NK-92 (cell line): ENCODE measurements around the gene FAM120A.

ENCODE experiments used
- DNase-seq: peaks from one replicate; lab custom pipeline; 2025; ENCODE audit not compliant: unreplicated experiment; lab: John Stamatoyannopoulos, UW

Gene FAM120A

DNA sequence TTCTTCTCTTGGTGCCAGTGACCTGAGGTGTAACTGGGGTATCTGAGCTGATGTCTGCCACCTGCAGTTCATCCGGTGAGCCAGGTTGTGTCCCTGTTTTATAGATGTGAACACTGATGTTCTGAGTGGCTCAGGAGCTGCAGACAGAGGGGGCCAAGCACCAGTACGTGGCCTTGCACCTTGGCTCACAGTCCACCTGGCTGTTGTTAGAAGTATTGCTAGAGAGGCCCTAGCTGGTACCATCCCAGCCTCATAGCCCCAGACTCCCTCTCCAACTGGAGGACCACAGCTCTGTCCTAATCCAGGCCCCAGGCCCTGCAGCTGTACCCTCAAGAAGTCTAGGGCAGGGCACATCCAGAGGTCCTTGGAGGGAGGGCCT, 141.1 kb downstream of the FAM120A start:
- no peak for DNase-seq

DNA sequence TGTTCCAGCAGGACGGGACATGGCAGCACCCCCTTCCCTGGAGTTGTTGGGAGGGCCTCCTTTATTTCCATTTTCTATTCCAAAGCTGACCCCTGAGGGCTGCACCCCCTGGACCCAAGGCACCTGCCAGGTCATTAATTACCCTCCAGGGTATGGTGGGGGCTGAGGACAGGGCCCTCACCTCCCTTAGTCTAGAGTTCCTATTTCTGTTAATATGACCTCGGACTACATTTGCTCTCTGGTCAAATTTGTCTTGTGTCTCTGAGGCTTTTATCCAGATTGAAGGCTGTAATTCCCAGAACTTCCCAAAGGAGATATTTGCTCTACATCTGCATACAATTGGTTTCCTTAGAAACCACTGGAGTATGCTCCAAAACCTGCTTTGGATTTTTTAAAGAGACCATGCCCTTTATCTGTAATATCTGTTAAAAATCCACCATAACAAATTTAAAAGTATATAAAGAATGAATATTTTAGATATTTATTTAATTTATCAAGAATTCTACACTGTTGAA, 141.7 kb downstream of the FAM120A start:
- no peak for DNase-seq

DNA sequence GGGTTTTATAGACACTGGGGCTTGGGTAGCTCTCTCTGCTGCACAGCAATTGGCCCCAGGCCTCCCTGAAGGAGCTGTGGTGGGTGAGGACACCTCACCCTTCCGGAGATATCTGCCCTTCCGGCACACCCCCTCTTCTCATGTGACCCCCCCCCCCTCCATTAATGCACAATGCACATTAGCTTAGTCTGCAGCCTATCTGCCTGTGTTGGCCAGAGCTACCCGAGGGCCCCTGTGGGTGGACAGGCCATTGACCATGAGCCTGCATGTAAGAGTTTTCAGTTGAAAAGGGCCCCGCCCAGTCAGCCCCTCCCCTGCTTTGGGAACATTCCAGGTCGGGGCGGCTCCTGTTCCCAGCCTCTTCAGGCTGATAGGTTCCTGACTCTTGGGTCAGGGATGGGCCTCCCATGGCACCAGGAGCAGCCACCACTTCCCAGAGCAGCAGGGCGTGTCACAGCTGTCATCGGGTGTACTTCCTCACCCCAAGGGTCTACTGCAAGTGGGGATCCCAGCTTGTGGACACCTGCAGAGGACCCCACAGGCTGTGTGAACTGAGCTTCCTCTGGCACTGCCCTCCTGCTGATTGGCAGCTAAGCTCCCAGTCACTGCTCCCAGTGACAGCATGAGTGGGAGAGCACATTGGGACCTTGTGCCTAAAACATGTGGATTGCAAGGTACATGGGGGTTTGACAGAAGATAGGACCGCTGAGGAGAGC, 142.7 kb downstream of the FAM120A start:
- no peak for DNase-seq

DNA sequence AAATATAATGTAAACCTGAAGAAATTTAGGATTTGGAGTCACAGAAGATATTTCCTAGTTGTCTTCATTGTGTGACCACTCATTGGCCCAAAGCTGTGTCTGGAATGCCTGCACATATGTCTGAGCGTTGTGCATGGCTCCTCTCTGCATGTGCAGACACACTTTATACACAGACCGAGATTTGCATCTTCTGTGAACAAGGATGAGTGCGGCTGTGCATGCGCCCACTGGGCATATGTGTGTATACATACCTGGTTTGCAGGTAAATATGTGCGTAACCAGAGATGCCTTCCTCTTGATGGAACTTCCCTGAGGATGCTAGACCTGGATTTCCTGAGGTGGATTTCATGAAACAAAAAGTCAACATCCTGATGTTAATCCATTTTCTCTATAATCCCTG, 144.0 kb downstream of the FAM120A start:
- DNase-seq, result no peak

DNA sequence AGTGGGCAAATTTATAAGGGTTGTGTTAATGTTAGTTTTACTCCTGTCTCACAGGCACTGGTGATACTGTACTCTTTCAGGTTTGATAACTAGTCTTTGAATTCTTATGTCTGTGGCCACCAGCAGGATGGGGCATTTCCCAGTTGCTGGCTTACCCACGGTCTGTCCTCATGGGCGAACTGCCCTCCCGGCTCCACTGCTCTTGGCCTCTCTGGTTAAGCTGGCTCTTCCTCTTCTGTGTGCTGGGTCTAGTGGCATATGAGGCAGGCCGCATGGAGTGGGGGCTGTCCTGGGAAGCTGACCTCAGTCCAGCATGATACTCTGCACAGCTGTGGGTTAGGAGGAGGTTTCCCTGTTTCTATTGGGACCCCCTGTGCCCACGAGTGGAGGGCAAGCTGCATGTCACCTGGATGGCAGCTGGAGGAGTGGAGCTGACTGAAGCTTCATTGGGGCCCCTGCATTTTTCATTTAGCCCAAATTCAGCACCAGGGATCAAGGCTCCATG, 144.4 kb downstream of the FAM120A start:
- DNase-seq, result no peak

DNA sequence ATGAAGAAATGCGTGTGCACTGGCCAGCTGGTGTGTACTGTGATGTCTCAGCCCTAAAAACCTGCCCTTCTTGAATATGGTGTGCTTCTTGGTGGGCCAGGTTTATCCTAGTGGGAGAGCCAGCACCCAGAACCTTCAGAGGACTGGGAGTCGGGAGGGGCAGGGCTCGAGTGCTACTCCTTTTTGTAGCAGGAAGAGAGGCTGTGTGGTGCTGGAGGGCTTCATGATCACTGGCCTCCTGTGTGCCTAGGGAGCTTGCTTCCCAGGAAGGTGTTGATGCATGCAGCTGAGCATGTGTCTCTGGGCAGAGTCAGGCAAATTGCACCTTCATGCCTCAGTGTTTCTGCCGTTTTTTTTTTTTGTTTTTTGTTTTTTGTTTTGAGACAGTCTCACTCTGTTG, 144.9 kb downstream of the FAM120A start:
- DNase-seq, result no peak

DNA sequence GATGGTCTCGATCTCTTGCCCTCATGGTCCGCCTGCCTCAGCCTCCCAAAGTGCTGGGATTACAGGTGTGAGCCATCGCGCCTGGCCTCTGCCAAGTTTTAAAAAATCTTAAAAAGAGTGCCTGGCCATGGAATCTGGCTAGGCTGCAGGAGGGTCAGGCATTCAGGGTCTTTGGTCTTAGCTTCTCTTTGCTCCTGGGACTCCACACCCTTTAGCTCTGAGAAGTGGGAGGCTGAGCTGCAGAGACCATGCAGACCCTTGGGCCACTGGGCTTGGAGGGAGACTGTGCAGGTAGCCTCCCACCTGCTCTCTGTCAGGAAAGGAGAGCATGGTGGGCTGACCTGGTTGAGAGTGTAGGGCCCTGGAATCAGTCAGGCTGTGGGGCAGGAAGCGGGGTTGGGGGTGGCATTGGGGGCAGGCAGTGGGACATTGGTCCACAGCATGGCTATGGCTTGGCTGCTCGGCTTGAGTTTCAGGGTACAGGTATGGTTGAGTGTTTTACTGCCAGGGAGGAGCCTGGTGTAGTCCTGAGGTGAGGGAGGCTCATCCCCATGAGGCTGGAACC, 145.7 kb downstream of the FAM120A start:
- no peak for DNase-seq

DNA sequence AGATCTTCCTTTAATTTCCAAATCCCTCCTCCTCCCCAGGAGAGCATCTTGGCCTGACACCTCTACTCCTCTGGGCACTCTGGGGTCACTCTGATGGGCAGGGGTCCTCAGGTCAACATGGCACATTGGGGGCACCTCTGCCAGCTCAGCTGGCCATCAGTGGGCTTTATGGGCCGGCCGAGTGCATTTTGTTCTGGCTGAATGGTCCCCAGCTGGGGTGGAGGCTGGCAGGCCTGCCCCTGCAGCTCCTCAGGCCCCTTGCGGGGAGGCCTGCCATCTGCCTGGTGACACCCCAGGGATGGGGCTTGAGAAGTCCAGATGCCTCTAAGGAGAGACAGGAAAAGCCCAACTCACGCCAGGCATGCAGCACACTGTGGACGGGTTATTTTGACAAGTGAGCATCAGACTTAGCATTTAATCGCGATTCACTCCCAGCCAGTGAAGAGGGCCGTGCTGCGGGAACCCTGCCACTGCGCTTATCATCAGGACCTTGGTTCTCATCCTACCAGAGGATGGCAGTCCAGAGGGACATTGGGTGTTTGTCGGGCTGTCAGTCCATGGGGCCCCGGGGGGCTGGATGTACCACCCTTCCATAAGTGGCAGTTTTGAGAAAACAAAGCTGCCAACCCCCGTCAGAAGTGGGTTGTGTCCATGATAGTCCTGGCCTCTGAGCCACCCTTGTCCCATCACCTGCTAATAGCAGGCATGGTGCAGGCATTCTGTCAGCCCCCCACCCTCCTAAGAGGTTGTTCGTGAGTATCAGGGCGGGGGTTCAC, 146.6 kb downstream of the FAM120A start:
- no peak for DNase-seq

DNA sequence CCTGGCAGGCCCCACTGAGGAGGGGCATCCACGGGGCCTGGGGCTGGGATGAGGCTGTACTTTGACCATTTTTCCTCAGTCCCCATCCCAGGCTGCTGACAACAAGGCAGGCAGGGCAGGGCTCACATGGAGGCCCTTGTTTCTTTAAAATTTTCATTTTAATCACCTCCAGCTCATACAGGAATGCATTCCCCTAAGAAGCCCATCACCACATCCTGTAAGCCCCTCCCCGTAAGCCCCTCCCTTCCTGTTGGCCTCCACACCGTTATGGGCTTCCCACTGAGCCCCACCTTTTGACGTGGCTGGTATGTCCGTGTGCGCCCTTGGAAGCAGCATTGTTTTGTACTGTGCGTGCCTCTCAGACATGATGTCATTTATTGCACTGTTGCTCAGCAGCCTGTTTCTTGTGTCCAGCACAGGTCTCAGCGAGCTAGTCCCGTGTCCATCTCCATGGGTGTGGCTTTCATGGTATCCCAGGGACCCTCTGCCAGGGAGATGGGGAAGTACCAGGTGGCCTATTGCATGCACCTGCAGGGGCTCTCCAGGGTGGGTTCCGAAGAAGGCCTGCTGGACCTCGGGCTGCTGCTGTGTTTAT, 147.3 kb downstream of the FAM120A start:
- DNase-seq, result no peak

DNA sequence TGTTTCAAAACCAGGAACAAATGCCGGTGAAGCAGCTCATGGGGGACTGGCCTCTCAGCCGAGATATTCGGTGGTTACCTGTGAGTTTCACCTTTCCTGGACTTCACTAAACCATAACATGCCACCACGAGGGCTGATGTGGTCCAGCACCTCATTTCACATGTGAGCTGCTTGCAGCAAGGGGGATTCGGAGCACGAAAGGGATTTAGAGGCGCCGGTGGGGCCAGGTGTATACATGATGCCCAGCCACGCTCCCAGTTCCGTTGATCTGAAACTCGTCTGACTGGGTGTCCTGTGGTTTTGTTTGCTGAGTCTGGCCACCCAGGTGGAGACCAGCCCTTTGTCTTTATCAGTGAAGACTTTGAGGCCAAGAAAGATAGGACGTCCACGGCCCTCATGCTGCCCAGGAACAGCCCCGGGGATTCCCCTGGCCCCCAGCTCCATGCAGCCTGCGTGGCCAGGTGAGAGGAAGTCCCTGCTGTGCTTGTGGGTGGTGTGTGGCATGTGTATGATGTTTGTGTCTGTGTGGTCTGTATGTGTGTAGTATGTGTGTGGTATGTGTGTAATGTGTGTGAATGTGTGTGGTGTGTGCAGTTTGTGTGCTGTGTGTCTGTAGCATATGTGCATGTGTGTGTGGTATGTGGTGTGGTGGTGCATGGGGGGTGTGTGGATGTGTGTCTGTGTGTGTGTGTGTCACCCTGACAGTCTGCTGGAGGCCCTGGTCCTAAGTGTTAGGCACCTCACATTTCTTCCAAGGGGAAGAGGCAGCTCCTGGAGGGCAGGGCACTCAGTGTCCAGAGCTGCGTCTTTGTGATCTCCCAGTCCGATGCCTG, 148.3 kb downstream of the FAM120A start:
- DNase-seq, result no peak

DNA sequence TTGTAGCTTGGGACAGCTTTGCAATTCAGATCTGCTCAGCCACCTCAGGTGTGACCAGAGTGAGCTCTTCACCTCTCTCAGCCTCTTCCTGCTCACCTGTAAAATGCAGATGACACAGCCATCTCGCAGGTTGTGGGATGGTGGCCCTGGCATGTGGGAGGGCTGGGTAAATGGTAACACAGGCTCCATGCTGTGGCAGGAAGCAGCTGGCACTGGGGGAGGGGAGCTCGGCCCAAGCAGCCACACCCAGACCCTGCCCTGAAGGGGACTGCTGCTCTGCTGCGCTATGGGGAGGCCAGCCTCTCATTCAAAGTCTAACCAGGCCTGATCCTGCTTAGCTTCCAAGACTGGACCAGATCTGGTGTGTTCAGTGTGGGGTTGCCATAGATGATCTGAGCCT, 149.0 kb downstream of the FAM120A start:
- no peak for DNase-seq

DNA sequence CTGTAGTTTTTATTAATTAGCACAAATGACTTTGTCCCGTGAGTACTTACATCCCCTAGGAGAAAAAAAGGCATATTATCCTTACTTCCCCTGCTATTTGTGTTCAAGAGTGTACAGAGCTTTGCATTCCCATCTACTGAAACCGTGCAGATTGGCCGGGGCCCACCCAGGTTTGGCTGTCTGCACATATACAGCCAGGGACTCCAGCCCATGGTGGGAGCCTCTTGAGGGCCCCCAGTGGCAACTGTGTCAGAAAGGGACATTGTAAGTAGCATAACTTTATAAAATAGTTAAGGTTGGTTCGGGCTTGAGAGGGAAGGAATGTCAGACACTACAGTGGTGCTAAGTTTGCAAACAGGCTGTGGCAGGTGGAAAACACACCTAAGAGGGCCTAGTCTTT, 149.6 kb downstream of the FAM120A start:
- no peak for DNase-seq

DNA sequence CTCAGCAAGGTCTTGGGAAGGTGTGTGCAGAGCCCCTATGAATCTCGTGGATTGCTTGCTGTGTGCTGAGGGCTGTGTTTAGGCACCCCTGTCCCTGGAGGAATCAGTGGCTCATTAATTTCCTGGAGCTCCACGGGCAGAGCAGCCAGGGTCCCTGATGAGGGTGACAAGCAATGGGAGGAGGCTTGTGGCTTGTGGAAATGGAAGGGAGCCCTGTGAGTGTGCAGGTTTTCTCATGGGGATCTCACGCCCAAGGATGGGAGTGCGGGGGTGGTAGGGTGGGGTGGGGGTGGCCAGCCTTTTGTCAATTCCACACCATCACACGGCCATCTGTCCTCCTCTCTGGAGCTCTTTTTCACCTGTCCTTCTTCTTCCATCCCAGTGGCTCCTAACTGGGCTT, 150.2 kb downstream of the FAM120A start:
- no peak for DNase-seq

DNA sequence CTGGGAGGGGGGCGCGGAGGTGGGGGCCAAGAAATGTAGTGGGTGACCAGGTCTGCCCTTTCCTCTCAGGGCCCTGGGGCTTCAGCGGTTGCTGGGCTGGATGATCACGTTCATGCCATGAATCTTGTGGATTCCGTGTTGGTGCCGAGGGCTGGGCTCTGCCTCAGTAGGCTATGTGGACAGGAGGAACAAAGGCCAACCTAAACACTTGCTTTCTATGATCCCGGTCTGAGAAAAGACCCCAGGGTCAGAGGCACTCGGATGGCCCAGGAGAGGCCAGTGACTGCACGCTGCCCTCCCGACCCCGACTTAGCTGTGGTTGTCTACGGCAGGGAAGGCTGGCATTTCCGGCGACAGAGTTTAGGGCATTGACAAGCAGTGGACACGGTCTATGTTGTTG, 151.5 kb downstream of the FAM120A start:
- no peak for DNase-seq

DNA sequence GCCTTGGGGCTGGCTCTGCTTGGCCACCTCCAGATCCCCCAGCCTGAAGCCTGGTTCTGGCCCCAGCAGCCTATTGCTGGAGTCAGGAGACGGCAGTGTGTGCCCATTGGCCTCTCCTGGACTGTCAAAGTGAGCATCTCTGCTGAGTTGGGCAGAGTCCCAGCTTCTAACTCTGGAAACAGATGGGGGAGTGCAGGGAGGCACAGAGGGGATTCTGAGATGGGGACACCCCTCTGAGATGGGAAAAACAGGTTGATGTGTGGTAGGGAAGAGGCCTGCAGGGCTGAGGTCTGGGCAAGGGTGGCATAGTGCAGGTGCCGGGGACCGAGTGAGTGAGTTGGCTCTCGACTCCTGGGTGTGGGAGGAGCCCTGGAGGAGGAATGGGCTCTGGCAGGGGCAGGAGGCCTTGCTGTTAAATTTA, 152.4 kb downstream of the FAM120A start:
- DNase-seq, result no peak

DNA sequence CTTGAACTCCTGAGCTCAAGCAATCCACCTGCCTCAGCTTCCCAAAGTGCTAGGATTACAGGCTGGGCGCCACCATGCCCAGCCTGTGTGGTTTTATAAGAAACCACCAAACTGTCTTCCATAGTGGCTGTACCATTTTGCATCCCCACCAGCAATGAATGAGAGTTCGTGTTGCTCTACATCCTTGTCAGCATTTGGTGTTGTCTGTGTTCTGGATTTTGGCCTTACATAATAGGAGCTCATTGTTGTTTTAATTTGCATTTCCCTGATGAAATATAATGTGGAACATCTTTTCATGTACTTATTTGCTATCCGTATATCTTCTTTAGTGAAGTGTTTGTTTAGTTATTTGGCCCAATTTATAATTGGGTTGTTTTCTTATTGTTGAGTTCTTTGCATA, 154.7 kb downstream of the FAM120A start:
- no peak for DNase-seq

DNA sequence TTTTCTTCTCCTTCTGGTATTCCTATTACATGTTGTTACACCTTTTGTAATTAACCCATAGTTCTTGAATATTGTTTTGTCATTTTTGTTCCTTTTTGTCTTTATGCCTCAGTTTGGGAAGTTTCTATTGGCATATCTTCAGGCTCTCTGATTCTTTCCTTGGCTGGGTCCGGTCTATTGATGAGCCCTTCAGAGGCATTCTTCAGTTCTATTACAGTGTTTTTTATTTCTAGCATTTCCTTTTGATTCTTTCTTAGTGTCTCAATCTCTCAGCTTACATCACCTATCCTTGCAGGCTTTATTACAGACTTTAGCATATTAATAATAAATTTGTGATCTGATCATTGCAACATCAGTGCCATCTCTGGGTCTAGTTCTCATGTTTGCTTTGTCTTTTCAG, 158.7 kb downstream of the FAM120A start:
- DNase-seq, result no peak

DNA sequence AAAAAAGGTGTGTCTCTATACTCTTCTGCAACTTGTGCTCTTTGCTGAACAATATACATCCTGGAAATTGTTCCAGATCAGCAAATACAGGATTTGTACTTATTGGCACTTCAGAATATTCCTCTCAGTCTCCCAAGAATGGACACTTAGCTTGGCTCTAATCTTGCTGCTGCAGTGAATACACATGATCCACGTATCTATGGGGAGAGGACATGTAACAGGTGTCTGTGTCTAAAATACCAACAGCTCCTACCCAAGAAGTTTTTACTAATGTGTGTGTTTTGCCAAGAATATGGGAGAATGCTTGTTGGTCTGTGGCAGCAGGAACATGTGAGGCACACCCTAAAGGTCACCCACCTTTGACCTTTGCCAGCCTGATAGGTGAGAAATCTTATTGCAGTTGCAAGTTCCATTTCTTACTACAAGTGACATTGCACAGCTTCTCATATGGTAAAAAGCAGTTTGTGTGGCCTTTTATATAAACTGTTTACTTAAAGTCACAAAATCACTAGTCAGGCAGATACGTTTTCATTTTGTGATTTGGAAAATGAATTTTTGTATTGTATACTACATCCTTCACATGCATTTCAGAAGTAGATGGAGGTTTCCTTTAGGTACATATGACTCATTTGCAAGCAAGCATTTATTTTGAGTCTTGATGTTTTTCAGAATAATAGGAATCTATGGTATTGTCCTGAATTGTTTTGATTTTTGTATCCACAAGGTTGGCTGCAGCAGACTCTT, 160.7 kb downstream of the FAM120A start:
- no peak for DNase-seq

DNA sequence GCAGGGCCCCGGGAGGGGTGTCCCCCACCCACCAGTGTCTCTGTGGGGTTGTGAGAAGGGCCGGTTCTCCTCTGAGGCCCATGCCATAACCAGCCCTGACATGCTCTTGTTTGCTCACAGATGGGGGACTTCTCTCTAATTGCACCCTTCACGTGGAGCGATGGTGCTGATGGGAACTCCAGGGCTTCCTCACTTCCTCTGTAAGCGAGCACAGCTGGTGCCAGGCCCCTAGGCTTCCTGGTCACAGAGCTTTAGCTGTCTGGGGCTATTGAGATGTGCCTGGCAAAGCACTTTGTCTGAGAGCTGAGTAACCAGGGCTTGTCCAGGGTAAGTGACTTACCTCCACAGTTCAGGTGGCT, 161.3 kb downstream of the FAM120A start:
- DNase-seq, result no peak

DNA sequence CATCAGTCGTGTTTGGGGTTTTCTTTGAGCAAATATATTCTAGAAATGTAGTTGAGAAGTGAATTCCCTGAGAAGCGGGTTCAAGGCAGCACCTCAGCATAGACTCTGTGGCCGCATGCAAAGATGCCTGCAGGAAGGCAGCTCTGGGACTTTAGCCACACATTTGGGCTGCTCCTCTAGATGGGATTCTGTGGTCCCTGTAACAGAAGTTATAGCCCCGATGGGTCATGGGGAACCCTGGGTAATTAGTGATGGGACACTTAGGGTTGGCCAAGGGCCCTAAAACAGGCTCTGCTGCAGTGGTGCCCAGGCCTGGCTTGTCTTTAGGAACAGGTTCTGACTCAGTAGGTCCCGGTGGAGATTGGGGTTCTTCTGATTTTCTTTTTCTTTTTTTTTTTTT, 161.7 kb downstream of the FAM120A start:
- no peak for DNase-seq
